K562 (cell line): ENCODE measurements around the gene EBI3. TPM values are rescaled to one million over a fixed set of nuclear protein-coding genes. Genes with fewer than 3 reads are reported as not detected.

Source experiments
- ATAC-seq: fragments of 200-7000 bp; cut with Tn5 transposase; 3 replicates; pipeline ENCODE4 v1.9.1; 2020; ENCODE audit warnings: moderate library complexity
- BruUV-seq: library from RNA; stranded (reverse); fragments of 400-500 nt; replicated peaks from 2 replicates; lab custom pipeline; 2021; lab: Mats Ljungman, UMichigan
- CTCF ChIA-PET: fragments of 300-600 bp; formaldehyde crosslinking; extraction: SDS; loops from one replicate; lab custom pipeline; 2021; ENCODE audit warnings: low intra/inter-chr PET ratio; lab: Yijun Ruan, JAX
- POLR2A ChIA-PET: fragments of 300-600, 350-650 bp; sonication (Branson Sonifier 250); formaldehyde crosslinking; extraction: SDS; loops from one replicate; lab custom pipeline; 2021; ENCODE audit warnings: antibody characterized with exemption, inconsistent platforms; lab: Yijun Ruan, JAX
- DNase-seq, 4 experiments: peaks; one replicate each; pipeline versions ENCODE4 v3.0.0 to v3.0.0-alpha.2; 2011 to 2018; ENCODE audit warnings: low spot score in 3 of 4, mixed read lengths in 3 of 4; ENCODE audit errors: extremely low read depth in 1 of 4
- FAIRE-seq: peaks from 2 replicates; lab custom pipeline; 2011; peaks lifted over from hg19 to GRCh38; lab: Jason Lieb, UNC
- H2AFZ ChIP-seq: 2 replicates; pipeline ENCODE4 v1.6.0; 2011; ENCODE audit warnings: low read depth, low read length, control low read depth, inconsistent platforms
- H3K27ac ChIP-seq: fragments of 200-600 bp; 3 replicates; pipeline ENCODE4 v1.8.0; 2011; ENCODE audit warnings: low read depth, mild to moderate bottlenecking, control low read depth, inconsistent platforms, low read length, moderate library complexity, mixed read lengths; ENCODE audit errors: extremely low read depth
- H3K27me3 ChIP-seq, 2 experiments: fragments of 300-600 bp in 1 of 2; 2 replicates in 1 of 2; 3 replicates in 1 of 2; pipeline versions ENCODE4 v1.6.0 to v1.8.0; 2011; ENCODE audit warnings: inconsistent platforms in 2 of 2, low read length in 2 of 2, mild to moderate bottlenecking in 1 of 2, mixed read lengths in 1 of 2, moderate library complexity in 1 of 2; ENCODE audit not compliant: control insufficient read depth in 2 of 2, insufficient read depth in 2 of 2
- H3K36me3 ChIP-seq: fragments of 300-600 bp; 3 replicates; pipeline ENCODE4 v1.8.0; 2011; ENCODE audit warnings: mild to moderate bottlenecking, low read length, inconsistent platforms; ENCODE audit not compliant: control insufficient read depth, insufficient read depth
- H3K4me1 ChIP-seq, 2 experiments: fragments of 200-600 bp in 1 of 2; replicated peaks in 1 of 2; 2 replicates in 1 of 2; 3 replicates in 1 of 2; pipeline versions ENCODE4 v1.5.1 to v1.8.0; 2011; ENCODE audit warnings: inconsistent platforms in 2 of 2, low read length in 2 of 2, mild to moderate bottlenecking in 1 of 2, mixed read lengths in 1 of 2, moderate library complexity in 1 of 2; ENCODE audit not compliant: control insufficient read depth in 2 of 2, insufficient read depth in 2 of 2
- H3K4me2 ChIP-seq: 2 replicates; pipeline ENCODE4 v1.6.1; 2011; ENCODE audit warnings: low read length, control low read depth, inconsistent platforms, mixed read lengths; ENCODE audit not compliant: insufficient read depth
- H3K4me3 ChIP-seq: fragments of 200-600 bp; sonication (generic), shearing (Covaris generic); 2 replicates; pipeline ENCODE4 v1.5.1; 2016; ENCODE audit warnings: control low read depth, inconsistent platforms
- H3K79me2 ChIP-seq: fragments of 200-600 bp; 3 replicates; pipeline ENCODE4 v1.8.0; 2011; ENCODE audit warnings: low read length, inconsistent platforms; ENCODE audit not compliant: control insufficient read depth, insufficient read depth
- H3K9ac ChIP-seq, 2 experiments: 2 replicates each; pipeline versions ENCODE4 v1.6.0 to v1.6.1; 2011; ENCODE audit warnings: low read depth in 2 of 2, low read length in 2 of 2, control low read depth in 1 of 2, inconsistent platforms in 1 of 2, mild to moderate bottlenecking in 1 of 2, mixed read lengths in 1 of 2; ENCODE audit not compliant: insufficient read depth in 1 of 2
- H3K9me1 ChIP-seq: one replicate; pipeline ENCODE4 v1.6.0; 2011; ENCODE audit warnings: inconsistent platforms, mild to moderate bottlenecking, low read length, moderate library complexity; ENCODE audit not compliant: control insufficient read depth, insufficient read depth
- H3K9me3 ChIP-seq: replicated peaks from 2 replicates; pipeline ENCODE4 v1.5.1; 2011; ENCODE audit warnings: low read depth, low read length, inconsistent platforms; ENCODE audit not compliant: control insufficient read depth, insufficient read depth
- H4K20me1 ChIP-seq: replicated peaks from 2 replicates; pipeline ENCODE4 v1.6.1; 2011; ENCODE audit warnings: low read length, inconsistent platforms, mixed read lengths; ENCODE audit not compliant: control insufficient read depth, insufficient read depth
- ATF4 ChIP-seq: fragments of 450-650 bp; formaldehyde crosslinking; IDR thresholded peaks from 2 replicates; pipeline ENCODE4 v1.4.0; 2022; ENCODE audit warnings: mild to moderate bottlenecking, moderate library complexity
- ATF7 ChIP-seq: fragments of 450-650 bp; IDR thresholded peaks from 2 replicates; pipeline ENCODE4 v1.7.1; 2014; ENCODE audit warnings: mild to moderate bottlenecking, moderate library complexity
- CEBPB ChIP-seq: fragments of 450-650 bp; IDR thresholded peaks from 2 replicates; pipeline ENCODE4 v1.6.1; 2016; ENCODE audit warnings: missing genetic modification characterization, missing compliant biosample characterization
- MLLT1 ChIP-seq, 2 experiments: fragments of 450-650 bp; IDR thresholded peaks; 2 replicates each; pipeline ENCODE4 v1.6.1; 2016
- NFIX ChIP-seq: fragments of 250-450 bp; sonication (Bioruptor Pico); IDR thresholded peaks from 2 replicates; pipeline ENCODE4 v1.4.0; 2020; ENCODE audit warnings: low read depth, mild to moderate bottlenecking, moderate library complexity
- PTRF ChIP-seq: fragments of 450-650 bp; IDR thresholded peaks from 2 replicates; pipeline ENCODE4 v1.6.1; 2016; ENCODE audit warnings: mild to moderate bottlenecking, missing genetic modification characterization, missing compliant biosample characterization
- RNF2 ChIP-seq: sonication (generic); IDR thresholded peaks from 2 replicates; pipeline ENCODE4 v1.6.1; 2016
- SMARCA5 ChIP-seq: fragments of 450-650 bp; IDR thresholded peaks from 2 replicates; pipeline ENCODE4 v1.6.1; 2016
- SMARCC2 ChIP-seq: fragments of 450-650 bp; IDR thresholded peaks from 2 replicates; pipeline ENCODE4 v1.6.1; 2017; ENCODE audit warnings: antibody characterized with exemption, moderate library complexity, mild to moderate bottlenecking, low read depth
- ZBTB26 ChIP-seq: fragments of 450-650 bp; formaldehyde crosslinking; IDR thresholded peaks from 2 replicates; pipeline ENCODE4 v1.4.0; 2022; ENCODE audit warnings: missing genetic modification characterization
- ZKSCAN1 ChIP-seq: fragments of 150-350 bp; IDR thresholded peaks from 2 replicates; pipeline ENCODE4 v1.6.1; 2016; ENCODE audit warnings: low read depth, low read length
- ZNF143 ChIP-seq: sonication (generic); formaldehyde crosslinking; IDR thresholded peaks from 2 replicates; pipeline ENCODE4 v1.9.0; 2022; ENCODE audit warnings: mild to moderate bottlenecking, missing genetic modification reagents
- ZNF165 ChIP-seq: fragments of 250-450 bp; sonication (Bioruptor Pico); IDR thresholded peaks from 2 replicates; pipeline ENCODE4 v1.4.0; 2020; ENCODE audit warnings: borderline replicate concordance
- ZNF518B ChIP-seq: fragments of 250-450 bp; sonication (Bioruptor Pico); IDR thresholded peaks from 2 replicates; pipeline ENCODE4 v1.5.0; 2021; ENCODE audit warnings: mild to moderate bottlenecking, moderate library complexity
- ZNF830 ChIP-seq: fragments of 250-450 bp; sonication (Bioruptor Pico); IDR thresholded peaks from 2 replicates; pipeline ENCODE4 v1.5.0; 2021; ENCODE audit warnings: mild to moderate bottlenecking
- WGBS: fragments of 100-300 bp; shearing (Covaris generic); methylation state at CpG from one replicate; pipeline ENCODE4 v1.1.6; 2016; ENCODE audit warnings: low coverage, mixed read lengths; ENCODE audit not compliant: insufficient coverage; ENCODE audit errors: missing lambda C conversion rate; 5-methylcytosine and 5-hydroxymethylcytosine counted together
- in situ Hi-C: fragments of 300-500 bp; cut with MboI; formaldehyde crosslinking; loops from 4 replicates; pipeline ENCODE4 v1.15.0; 2018; ENCODE audit warnings: inconsistent platforms, mixed read lengths
- intact Hi-C: fragments of 100-400 bp; cut with micrococcal nuclease; formaldehyde crosslinking; loops from 2 replicates; pipeline ENCODE4 v1.14.2; 2022
- polyA plus RNA-seq, 8 experiments: library from polyadenylated mRNA; depleted of rRNA in 4 of 8; stranded (reverse) in 5 of 8; unstranded in 3 of 8; fragments of >200 nt; fragmentation: Nextera tagmentation in 2 of 8; fragmentation: Illumina TruSeq in 1 of 8; extraction: Ambion mirVana in 2 of 8; extraction: Trizol in 1 of 8; gene quantifications; 2 replicates each; pipeline versions ENCODE4 v1.2.1 to v1.2.3, GENCODE V29; 2011 to 2014; ENCODE audit warnings: inconsistent platforms in 1 of 8, missing spikeins in 1 of 8
- total RNA-seq, 7 experiments: library from RNA; depleted of rRNA in 6 of 7; stranded (reverse); fragments of >200 nt in 6 of 7; fragmentation: Illumina TruSeq in 2 of 7; extraction: Trizol in 2 of 7; gene quantifications; 2 replicates each; pipeline versions ENCODE4 v1.2.1 to v1.2.3, GENCODE V29; 2011 to 2021; ENCODE audit warnings: low replicate concordance in 1 of 7

EBI3 gene
- total and polyA plus RNA-seq, 9 of the 15 experiments (the other 6 are each of a cell fraction or from before 2014, with no cell fraction given), result 0.08 to 0.35 (median 0.22) TPM; not detected in 6

- FAIRE-seq (no peak), DNase-seq (no peak), ATAC-seq (no peak)
- Histone ChIP-seq H2AFZ (no peak overlapping the region), H3K9me1 (no peaks in the 10 kb centered on the region), H3K4me1 (peaks cover 0 to 14% of the 10 kb centered on the region in 2 experiments; a peak in 2 of 5 replicates), H3K9ac (no peak overlapping the region), H3K27ac (no peak overlapping the region), H3K27me3 (peaks cover 8 to 30% of the 10 kb centered on the region in 2 experiments), H3K36me3 (no peaks in the 10 kb centered on the region), H4K20me1 (no peaks in the 10 kb centered on the region), H3K4me2 (no peak overlapping the region), H3K9me3 (no peaks in the 10 kb centered on the region), H3K4me3 (no peak overlapping the region), H3K79me2 (no peaks in the 10 kb centered on the region)
- ChIA-PET POLR2A (no interaction called here), CTCF (interaction anchor here (0.7 kb wide), 1 partner anchor 18 kb away, joined by 4 read pairs; no protein-coding TSS in a partner anchor)
- no TSS peak for BruUV-seq
- WGBS, result 3% methylated on average over 5 of the region's 5 CpGs
- in situ Hi-C loops, result no loop called here
- intact Hi-C loops, result no loop called here
- TF ChIP-seq ZNF518B (CRISPR knock-in tag) (no peak), PTRF (tag) (no peak), NFIX (CRISPR knock-in tag) (no peak), ZNF165 (CRISPR knock-in tag) (no peak), ZBTB26 (CRISPR knock-in tag) (0 out of 2 replicates have a peak, but pooled peaks have one; percentile 31), MLLT1 (IDR thresholded peaks at IDR 0.05) (0 out of 4 replicates have a peak, but pooled peaks of 1 of the 2 experiments have one; percentile 24), CEBPB (tag) (no peak), ATF4 (CRISPR knock-in tag) (no peak), ATF7 (no peak), RNF2 (no peak), ZNF143 (0 out of 2 replicates have a peak, but pooled peaks have one; percentile 3), ZNF830 (CRISPR knock-in tag) (no peak), SMARCC2 (no peak), ZKSCAN1 (no peak), SMARCA5 (0 out of 2 replicates have a peak, but pooled peaks have one; percentile 13)
These were observed 32.1 kb upstream of the EBI3 start for GRCh38 chr19:4197228-4197624.
